ENCODE data around the gene CA7.

GRCh38 chr16:66841366-66841765 is 2.8 kb upstream of the CA7 start:
- TF ChIP-seq, protein P1, sequence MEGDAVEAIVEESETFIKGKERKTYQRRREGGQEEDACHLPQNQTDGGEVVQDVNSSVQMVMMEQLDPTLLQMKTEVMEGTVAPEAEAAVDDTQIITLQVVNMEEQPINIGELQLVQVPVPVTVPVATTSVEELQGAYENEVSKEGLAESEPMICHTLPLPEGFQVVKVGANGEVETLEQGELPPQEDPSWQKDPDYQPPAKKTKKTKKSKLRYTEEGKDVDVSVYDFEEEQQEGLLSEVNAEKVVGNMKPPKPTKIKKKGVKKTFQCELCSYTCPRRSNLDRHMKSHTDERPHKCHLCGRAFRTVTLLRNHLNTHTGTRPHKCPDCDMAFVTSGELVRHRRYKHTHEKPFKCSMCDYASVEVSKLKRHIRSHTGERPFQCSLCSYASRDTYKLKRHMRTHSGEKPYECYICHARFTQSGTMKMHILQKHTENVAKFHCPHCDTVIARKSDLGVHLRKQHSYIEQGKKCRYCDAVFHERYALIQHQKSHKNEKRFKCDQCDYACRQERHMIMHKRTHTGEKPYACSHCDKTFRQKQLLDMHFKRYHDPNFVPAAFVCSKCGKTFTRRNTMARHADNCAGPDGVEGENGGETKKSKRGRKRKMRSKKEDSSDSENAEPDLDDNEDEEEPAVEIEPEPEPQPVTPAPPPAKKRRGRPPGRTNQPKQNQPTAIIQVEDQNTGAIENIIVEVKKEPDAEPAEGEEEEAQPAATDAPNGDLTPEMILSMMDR (IDR thresholded peaks at IDR 0.05; ENCODE audit: insufficient read depth, low read length) = no peak
- TF ChIP-seq POLR2AphosphoS5 (IDR thresholded peaks at IDR 0.05; ENCODE audit: low read depth) (no peak), GABPA (IDR thresholded peaks at IDR 0.05; ENCODE audit: low read depth) (no peak), REST (IDR thresholded peaks at IDR 0.05; ENCODE audit: insufficient replicate concordance, low read depth) (no peak), SPI1 (IDR thresholded peaks at IDR 0.05; ENCODE audit: borderline replicate concordance, low read depth) (no peak)
